ACC112 (cell line): Measurements from ENCODE around the gene COPS8.

Experiments used
- H2AFZ ChIP-seq: fragments of 200-600 bp; sonication (generic); one replicate; pipeline ENCODE4 v1.6.0; 2017; ENCODE audit warnings: antibody characterized with exemption, low read length; ENCODE audit not compliant: unreplicated experiment
- H3K27ac ChIP-seq: fragments of 200-600 bp; sonication (generic); 2 replicates; pipeline ENCODE4 v1.5.1; 2014; ENCODE audit warnings: low read depth, mild to moderate bottlenecking, antibody characterized with exemption, low read length, moderate library complexity
- H3K27me3 ChIP-seq: fragments of 200-600 bp; sonication (generic); 2 replicates; pipeline ENCODE4 v1.6.1; 2014; ENCODE audit warnings: mild to moderate bottlenecking, antibody characterized with exemption, low read length, moderate library complexity, mixed read lengths; ENCODE audit not compliant: insufficient read depth
- H3K36me3 ChIP-seq: fragments of 200-600 bp; sonication (generic); 2 replicates; pipeline ENCODE4 v1.6.1; 2016; ENCODE audit warnings: mild to moderate bottlenecking, antibody characterized with exemption, low read length, moderate library complexity, mixed read lengths; ENCODE audit not compliant: insufficient read depth
- H3K4me1 ChIP-seq: fragments of 200-600 bp; sonication (generic); one replicate; pipeline ENCODE4 v1.6.1; 2016; ENCODE audit warnings: low read length, mixed read lengths; ENCODE audit not compliant: insufficient read depth, unreplicated experiment, control insufficient read depth
- H3K4me3 ChIP-seq: fragments of 200-600 bp; sonication (generic); 2 replicates; pipeline ENCODE4 v1.5.1; 2014; ENCODE audit warnings: mild to moderate bottlenecking, low read depth, low read length
- H3K79me2 ChIP-seq: fragments of 200-600 bp; sonication (generic); one replicate; pipeline ENCODE4 v1.6.0; 2016; ENCODE audit warnings: low read length; ENCODE audit not compliant: control insufficient read depth, unreplicated experiment, insufficient read depth

Gene COPS8

GRCh38 chr2:237144516-237144915, 58.8 kb downstream of the COPS8 start:
- H2AFZ ChIP-seq = no peak overlapping the region
- H3K4me3 ChIP-seq = no peak overlapping the region
- H3K36me3 ChIP-seq = peaks cover 14% of the 10 kb centered on the region
- peaks cover 45% of the 10 kb centered on the region for H3K4me1 ChIP-seq
- H3K27me3 ChIP-seq = no peaks in the 10 kb centered on the region
- H3K79me2 ChIP-seq = no peaks in the 10 kb centered on the region
- H3K27ac ChIP-seq = peak overlapping the region; percentile 100

- H3K27ac ChIP-seq = peak overlapping the region; percentile 38
- H3K27me3 ChIP-seq = no peaks in the 10 kb centered on the region
- peaks cover 14% of the 10 kb centered on the region for H3K36me3 ChIP-seq
- H3K4me1 ChIP-seq = peaks cover 32% of the 10 kb centered on the region
- H2AFZ ChIP-seq = no peak overlapping the region
- no peak overlapping the region for H3K4me3 ChIP-seq
- H3K79me2 ChIP-seq = no peaks in the 10 kb centered on the region
Observed at GRCh38 chr2:237147317-237147716, 61.6 kb downstream of the COPS8 start.

- Histone ChIP-seq H3K36me3 (peaks cover 14% of the 10 kb centered on the region), H3K27me3 (no peaks in the 10 kb centered on the region), H2AFZ (no peak overlapping the region), H3K4me3 (no peak overlapping the region), H3K27ac (peak overlapping the region; percentile 73; the same call in 1 of the 2 replicates), H3K4me1 (peaks cover 19% of the 10 kb centered on the region), H3K79me2 (no peaks in the 10 kb centered on the region)
Observed at GRCh38 chr2:237148624-237149023, 62.9 kb downstream of the COPS8 start.

GRCh38 chr2:237149425-237149824, 63.7 kb downstream of the COPS8 start:
- H2AFZ ChIP-seq = no peak overlapping the region
- H3K27me3 ChIP-seq = no peaks in the 10 kb centered on the region

More at GRCh38 chr2:237149425-237149824, 63.7 kb downstream of the COPS8 start:
- Histone ChIP-seq H3K27ac (peak overlapping the region; percentile 73), H3K36me3 (peaks cover 14% of the 10 kb centered on the region), H3K79me2 (no peaks in the 10 kb centered on the region), H3K4me1 (peaks cover 11% of the 10 kb centered on the region), H3K4me3 (no peak overlapping the region)
